ENCODE data around the gene SMARCC2.
A peak's percentile ranks its signal among the peaks of the same experiment; 100 is the strongest.
"Not testable (repeated sequence)": the region's sequence is repeated elsewhere in the genome, so short reads cannot be mapped to it uniquely, and the experiment has no call there.

Gene SMARCC2

DNA sequence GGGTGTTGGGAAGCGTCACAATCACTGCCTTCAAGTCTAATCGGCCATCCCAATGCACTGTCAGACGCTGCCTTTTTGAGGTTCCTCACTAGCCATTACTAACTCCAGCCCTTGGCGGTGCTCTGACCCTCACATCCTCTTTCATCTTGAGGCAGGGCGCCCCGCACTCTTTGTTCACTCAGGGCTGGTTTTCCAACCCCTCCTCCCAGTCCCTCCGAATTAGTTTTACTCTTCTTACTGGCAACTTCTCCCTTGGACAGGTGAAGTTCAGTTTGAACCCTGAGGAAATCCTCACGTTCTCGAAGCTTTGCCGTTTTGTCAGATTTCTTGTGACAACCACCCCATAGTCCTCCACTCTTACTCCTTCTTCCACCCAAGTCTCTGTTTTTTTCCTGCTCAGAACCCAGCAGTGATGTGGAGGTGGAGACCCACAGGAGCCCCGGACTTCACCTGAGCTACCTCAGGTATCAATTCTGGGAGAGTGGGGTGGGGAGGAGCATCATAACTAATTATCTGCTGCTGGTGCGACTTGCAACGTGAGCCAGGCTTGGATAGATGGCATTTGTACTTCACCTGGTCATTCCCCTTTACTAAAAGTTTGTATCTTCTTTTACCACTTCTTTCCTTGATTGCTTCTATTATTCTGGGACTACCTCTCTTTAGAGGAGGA lies 70.5 kb downstream of the SMARCC2 start:
- DNase-seq: no peak

DNA sequence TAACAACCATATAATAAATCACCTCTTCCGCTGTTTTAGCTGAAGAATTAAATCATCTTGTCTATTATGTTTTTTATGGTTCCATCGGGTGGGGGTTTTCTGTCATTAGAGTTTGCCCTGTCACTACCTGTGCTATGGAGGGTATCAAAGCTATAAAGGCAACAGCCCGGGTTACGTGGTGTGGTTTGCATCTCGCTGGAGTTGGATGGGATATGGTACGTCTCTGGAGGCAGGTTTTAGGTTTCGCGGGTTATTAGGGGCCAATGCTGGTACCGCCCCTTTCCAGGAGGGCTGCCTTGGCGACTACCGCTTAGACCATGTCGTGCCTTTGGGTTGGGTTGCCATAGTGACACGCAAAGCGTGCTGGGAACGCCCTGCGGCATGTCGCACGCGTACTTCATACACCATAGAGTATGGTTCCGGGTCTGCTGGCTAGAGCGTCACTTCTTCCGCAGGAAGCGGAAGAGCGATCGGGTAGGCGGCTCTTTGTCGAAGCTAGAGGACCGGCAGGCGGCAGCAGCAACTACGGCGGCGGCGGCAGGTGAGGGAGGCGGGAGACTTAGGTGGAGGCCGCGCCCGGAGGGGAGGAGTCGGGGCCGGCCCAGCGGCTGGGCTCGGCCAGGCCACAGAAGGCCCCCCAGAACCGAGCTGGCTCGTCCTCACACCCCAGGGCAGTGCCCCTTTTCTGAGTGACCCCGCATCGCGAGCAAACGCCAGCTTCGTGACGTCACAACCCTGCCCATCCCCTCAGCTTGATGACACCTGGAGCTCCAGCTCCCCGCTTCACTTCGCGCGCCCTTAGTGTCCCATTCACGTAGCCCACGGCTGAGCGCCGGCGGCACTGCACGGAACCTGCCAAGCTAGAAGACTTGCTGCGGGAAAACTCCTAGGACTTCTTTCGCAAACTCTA lies 71.2 kb downstream of the SMARCC2 start, which contains the start of gene ZC3H10:
TSS of gene ZC3H10 (plus strand) at position 489 of the 910 bp plus-strand sequence. CDS start 2,297 bp downstream, outside the sequence.
- peak; percentile 100 for DNase-seq

DNA sequence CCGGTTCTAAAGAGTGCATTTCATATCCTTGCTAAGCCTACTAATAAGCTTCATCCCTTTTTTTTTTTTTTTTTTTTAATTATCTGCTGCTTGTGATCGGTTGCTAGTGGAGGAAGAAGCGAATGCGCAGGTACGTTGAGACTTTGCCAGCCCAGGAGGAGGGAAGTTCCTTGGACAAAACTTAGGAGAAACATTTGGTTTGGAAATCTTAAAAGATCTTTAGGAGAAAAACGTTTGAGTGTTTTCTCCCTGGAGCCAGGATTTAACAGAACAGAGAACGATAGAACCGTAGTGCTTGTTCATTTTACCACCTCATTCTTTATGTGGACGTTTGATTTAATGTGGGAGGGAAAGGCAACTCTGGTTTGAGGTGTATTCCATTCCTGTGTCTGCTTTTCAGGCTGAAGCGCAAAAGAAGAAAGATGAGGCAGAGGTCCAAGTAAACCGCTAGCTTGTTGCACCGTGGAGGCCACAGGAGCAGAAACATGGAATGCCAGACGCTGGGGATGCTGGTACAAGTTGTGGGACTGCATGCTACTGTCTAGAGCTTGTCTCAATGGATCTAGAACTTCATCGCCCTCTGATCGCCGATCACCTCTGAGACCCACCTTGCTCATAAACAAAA lies 72.1 kb downstream of the SMARCC2 start:
- not testable (repeated sequence) for DNase-seq

DNA sequence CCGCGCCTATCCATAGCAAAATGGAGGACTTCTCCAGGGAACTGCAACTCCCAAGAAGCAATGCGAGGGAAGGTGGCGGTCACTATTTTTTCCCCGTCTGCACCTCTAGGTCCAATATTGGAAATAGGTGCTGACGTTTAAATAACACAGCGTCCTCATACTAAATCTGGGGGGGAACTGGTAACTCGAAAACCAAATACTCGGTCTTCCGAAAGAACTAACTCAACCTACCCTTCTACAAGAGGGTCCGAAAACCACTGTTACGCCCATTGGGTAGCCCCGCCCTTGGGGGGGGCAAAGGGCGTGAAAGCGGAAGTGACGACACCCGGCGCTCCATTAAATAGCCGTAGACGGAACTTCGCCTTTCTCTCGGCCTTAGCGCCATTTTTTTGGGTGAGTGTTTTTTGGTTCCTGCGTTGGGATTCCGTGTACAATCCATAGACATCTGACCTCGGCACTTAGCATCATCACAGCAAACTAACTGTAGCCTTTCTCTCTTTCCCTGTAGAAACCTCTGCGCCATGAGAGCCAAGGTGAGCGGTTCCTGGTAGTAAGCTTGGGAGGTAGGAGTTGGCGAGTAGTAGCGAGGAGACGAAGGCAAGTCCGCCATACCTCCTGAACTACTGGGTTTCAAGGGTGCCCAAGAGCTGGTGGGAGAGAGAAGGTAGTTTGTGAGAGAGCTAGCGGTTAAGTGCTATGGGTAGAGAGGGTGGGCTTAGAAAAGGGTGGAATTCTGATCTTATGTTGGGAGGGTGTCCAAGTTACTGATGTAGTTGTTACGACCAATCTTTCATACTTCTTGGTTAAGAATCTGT lies 72.8 kb downstream of the SMARCC2 start, which contains the start of gene RPL41:
TSS of gene RPL41 (plus strand) at position 367 of the 815 bp plus-strand sequence.
- peak; percentile 98 for DNase-seq

DNA sequence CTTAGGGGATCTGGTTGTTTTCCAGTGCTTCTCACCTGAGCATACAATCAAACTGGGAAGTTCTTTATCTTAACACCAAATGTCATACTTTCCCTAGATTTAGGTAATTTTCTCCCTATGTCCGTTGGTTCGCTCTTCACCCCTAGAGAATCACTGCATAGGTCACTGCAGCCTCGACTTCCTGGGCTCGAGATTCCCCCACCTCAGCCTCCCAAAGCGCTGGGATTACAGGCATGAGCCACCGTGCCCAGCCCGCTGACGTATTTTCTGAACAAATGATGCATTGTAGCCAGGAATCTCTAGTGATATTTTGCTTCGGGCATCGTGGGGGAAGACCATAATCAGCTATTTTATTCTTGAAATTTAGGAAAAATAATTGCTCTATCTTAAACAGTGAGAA lies 74.0 kb downstream of the SMARCC2 start:
- DNase-seq: no peak

DNA sequence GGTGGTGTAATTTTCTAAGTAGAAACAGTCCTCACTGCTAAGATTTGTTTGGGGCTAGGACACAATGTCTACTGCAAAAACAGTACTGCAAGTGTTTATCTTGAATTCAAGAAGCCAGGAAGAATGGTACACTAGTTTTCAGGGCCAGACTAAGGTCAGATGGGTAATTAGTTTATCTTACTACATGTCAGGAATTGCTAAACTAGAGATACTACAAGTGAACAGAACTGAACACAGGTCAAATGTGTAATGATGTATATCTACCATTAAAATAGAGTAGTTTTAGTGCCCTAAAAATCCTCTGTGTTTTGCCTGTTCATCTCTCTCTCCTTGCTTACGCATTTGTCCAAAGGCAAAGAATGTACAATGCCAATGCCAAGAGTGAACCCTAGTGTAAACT lies 75.2 kb downstream of the SMARCC2 start:
- no peak for DNase-seq
